RWPE1 (cell line): ENCODE data around the gene GHRL.

Source experiments
- CTCF ChIA-PET: fragments of 350-600 bp; sonication (Branson Sonifier 250); formaldehyde crosslinking; extraction: SDS; loops from one replicate; lab custom pipeline; 2021; lab: Yijun Ruan, JAX
- POLR2A ChIA-PET: fragments of 400-600 bp; formaldehyde crosslinking; extraction: SDS; loops from one replicate; lab custom pipeline; 2020; ENCODE audit warnings: antibody characterized with exemption; ENCODE audit not compliant: low non-redundant PET; lab: Yijun Ruan, JAX
- DNase-seq: peaks from one replicate; pipeline ENCODE4 v3.0.0; 2012; ENCODE audit warnings: low spot score
- H3K27ac ChIP-seq: fragments of 450-650 bp; 2 replicates; pipeline ENCODE4 v1.5.1; 2017
- TF ChIP-seq, protein P1 (sequence below): fragments of 450-650 bp; conservative IDR thresholded peaks from 2 replicates; pipeline ENCODE4 v1.5.1; 2017; ENCODE audit warnings: low read depth, mild to moderate bottlenecking

The GHRL gene

DNA sequence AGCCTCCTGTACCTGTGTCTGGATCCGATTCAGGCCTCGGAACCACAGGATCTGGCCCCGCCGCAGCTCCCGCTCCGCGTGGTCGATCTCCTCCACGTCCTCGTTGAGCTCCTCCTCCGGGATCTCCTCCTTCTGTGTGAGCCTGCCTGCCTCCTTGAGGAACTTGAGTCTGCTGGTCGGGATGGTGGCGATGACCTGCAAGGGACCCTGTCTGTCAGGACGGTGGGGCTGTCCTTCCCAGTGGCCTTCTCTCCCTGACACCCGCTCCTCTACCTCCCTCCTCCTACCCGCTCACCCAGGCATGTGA, 45.4 kb upstream of the GHRL start:
- ChIA-PET POLR2A (no interaction called here), CTCF (no interaction called here)
- TF ChIP-seq, protein P1, sequence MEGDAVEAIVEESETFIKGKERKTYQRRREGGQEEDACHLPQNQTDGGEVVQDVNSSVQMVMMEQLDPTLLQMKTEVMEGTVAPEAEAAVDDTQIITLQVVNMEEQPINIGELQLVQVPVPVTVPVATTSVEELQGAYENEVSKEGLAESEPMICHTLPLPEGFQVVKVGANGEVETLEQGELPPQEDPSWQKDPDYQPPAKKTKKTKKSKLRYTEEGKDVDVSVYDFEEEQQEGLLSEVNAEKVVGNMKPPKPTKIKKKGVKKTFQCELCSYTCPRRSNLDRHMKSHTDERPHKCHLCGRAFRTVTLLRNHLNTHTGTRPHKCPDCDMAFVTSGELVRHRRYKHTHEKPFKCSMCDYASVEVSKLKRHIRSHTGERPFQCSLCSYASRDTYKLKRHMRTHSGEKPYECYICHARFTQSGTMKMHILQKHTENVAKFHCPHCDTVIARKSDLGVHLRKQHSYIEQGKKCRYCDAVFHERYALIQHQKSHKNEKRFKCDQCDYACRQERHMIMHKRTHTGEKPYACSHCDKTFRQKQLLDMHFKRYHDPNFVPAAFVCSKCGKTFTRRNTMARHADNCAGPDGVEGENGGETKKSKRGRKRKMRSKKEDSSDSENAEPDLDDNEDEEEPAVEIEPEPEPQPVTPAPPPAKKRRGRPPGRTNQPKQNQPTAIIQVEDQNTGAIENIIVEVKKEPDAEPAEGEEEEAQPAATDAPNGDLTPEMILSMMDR = no peak
- DNase-seq = no peak
- no peak overlapping the region for H3K27ac ChIP-seq

DNA sequence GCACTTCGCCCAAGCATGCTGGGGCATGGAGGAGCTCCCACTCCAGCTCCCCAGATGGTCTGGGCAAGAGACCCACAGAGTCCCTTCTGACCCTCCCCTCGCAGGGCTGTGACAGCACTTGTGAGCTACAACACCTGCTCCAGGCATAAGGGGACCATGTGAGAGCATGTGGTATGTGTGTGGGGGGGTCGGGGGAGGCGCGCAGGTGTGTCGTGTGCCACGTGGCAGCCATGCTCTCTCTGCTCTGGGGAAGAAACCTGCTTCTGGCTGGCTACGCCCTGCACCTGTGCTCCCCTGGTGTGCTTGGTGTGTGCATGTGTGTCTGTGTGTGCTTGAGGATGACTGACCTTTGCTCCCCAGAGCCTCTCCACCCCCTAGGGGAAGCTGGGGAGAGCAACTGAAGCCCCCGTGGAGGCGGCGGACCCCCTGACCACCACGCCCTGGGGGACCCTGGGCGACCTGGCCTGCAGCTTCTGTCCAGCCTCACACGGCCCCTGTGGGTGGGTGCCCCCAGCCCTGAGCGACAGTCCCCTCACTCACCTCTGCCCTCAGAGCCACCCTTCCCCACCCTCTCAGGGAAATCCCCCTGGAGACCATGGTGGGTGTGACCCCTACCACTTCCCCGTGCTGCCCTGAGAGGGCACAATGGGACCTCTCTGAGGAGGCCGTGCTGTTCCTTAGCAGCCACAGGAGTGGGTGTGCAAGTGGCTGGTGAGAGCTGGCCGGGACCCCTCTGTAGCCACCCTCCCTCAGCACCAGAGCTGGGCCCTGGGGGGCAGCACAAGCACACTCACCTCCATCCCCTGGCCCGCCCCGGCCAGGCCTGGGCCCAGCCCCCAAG, 44.8 kb upstream of the GHRL start:
- H3K27ac ChIP-seq = no peak overlapping the region
- POLR2A ChIA-PET = no interaction called here
- no peak for DNase-seq
- TF ChIP-seq, protein P1 = no peak
- CTCF ChIA-PET = no interaction called here

DNA sequence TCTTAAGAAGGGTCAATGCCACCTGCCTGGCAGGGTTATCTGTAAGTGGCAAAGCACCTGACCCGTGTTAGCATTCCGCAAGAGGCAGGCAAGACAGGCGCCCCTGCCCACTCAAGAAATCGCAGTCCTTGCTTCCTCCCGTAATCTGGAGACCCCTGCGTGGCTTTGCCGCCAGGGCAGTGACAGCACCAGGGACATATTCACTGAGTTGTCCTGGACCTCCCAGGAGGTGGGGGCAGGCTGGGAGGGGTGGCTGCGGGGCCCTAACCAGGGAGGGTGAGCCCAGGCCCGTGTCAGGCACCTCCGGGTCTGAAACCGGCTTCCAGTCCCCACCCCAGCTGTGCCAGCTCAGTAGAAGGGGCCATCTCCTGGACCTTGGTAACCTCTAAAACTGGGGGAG, 44.0 kb upstream of the GHRL start:
- no peak overlapping the region for H3K27ac ChIP-seq
- no peak for DNase-seq
- POLR2A ChIA-PET = no interaction called here
- CTCF ChIA-PET = no interaction called here
- TF ChIP-seq, protein P1 = no peak

DNA sequence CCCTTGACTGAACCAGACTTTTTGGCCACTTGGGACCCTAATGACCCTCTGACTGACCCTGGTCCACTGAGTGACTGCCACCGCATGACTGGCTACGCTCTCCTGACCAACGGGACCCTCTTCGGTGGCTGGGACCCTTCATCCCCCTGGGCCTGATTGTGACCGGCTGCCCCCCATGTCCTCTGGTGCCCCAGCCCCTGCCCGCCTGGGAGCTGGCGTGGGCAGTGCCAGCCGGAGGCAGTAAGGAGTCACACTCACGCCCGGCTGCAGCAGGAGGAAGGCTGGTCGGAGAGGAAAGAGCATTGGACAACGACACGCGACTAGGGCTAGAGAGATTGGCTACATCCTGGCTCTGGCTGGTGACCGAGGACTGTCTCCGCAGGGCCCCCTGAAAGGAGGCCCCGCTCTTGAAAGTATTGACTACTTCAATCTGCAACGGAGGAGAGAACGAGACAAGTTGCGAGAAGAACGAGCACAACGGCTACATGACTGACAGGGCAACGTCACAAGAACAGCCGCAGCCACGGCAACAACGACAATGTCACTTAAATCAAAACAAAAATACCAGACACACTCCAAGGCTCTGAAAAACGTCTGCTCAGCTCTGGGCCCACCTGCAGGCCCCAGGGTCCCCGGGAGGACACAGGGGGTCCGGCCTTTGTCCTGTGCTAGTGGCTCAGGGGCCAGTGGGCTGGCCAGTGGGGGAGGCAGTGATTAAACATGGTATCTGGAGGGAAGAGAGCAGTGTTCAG, 43.3 kb upstream of the GHRL start:
- TF ChIP-seq, protein P1 = no peak
- ChIA-PET POLR2A (no interaction called here), CTCF (no interaction called here)
- no peak overlapping the region for H3K27ac ChIP-seq
- no peak for DNase-seq

DNA sequence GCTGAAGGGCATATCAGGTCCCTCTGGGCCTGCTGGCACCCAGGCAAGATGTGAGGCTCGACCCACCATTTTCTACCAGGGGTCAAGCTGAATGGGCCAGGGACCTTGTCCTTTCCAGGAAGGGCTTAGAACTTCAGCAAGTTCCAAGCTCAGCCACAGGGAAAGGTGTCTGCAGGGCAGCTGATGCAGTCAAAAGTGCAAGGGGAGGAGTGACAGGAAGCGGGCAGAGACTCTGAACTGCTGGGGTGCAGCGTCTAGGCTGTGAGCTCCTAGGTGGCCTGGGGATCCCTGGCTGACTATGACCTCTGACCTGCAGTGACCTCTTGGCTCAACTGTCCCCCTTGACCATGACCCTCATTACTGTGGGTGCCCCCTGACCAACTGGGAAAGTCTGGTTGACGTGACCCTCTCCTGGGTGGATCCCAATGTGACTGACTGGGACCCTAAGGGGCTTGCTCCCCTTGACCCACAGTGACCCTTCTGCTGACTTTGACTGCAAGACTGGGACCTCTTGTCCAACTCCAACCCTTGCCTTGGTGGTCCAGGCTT, 42.5 kb upstream of the GHRL start:
- no peak for DNase-seq
- ChIA-PET CTCF (interaction anchor here (0.9 kb wide), 1 partner anchor 61 kb away, joined by 5 read pairs; no protein-coding TSS in a partner anchor), POLR2A (no interaction called here)
- TF ChIP-seq, protein P1 = no peak
- H3K27ac ChIP-seq = no peak overlapping the region

DNA sequence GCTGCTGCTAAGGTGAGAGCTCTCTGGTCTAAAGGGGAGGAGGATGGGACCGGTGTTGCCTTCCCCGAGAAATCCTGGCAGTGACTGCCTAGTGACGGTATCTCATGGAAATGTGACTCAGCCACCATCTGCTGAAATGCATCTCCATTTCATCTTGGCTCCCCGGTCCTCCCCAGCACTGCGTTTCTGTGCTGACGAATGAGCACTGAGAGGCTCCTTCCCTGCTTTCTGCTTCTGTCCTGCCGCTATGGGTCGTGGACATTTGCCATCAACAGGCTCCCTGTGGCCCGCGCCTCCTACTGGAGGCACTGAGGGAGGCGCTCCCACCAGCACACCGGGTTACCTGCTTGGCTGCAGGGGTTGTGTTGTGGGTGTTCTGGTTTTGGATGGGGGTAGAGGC, 41.7 kb upstream of the GHRL start:
- ChIA-PET CTCF (interaction anchor here (0.9 kb wide), 1 partner anchor 61 kb away, joined by 5 read pairs; no protein-coding TSS in a partner anchor), POLR2A (no interaction called here)
- DNase-seq = no peak
- TF ChIP-seq, protein P1 = no peak
- H3K27ac ChIP-seq = no peak overlapping the region
